ENCODE data around the gene SRPX.

The SRPX gene

DNA sequence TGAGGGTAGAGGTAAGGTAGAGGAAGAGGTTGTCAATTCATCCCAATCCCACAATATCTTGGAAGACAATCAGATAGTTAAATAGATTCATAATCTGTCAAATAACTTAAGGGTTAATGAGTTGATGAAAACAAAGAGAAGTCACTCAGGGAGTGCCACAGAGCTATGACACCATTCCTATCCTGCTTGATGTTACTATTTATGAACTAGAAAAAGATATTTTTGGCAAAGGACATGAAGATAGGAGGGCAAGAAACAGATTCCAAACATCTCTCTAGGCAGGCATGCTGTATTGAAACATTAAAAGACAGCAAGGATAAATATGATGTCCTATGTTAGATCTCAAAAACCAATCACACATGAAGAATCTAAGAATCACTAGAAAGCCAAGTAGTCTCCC lies 3.5 kb upstream of the SRPX start:
- no peak for DNase-seq (ENCODE audit: low read depth)
- TF ChIP-seq CTCF (conservative IDR thresholded peaks at IDR 0.05; ENCODE audit: low read depth, low read length): no peak
- H3K4me3 ChIP-seq (ENCODE audit: low read depth, low read length): no peak overlapping the region

- TF ChIP-seq CTCF (conservative IDR thresholded peaks at IDR 0.05; ENCODE audit: low read depth, low read length): no peak
- no peak for DNase-seq (ENCODE audit: low read depth)
- H3K4me3 ChIP-seq (ENCODE audit: low read depth, low read length): peak overlapping the region; percentile 68
Observed at GRCh38 chrX:38221391-38221929, 789 bp upstream of the SRPX start.

DNA sequence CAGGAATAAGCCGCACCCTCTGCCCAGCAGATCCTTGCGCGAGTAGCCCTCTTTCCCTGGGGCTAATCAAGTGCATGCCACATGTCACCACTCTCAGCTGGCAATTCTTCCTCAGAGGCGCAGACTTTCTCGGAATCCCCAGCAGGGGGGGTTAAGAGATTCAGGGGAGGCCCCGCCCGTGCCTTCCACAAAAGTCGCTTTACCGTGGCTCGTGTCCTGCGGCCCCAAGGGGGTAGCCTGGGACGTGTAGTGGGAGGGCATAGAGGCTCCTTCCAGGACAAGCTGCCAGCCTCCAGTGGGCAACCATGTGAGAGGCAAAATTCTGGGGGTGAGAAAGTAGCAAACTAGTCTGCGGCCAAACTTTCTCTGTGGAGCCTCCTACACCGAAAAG lies 652 bp downstream of the SRPX start:
- peak overlapping the region; percentile 68 for H3K4me3 ChIP-seq (ENCODE audit: low read depth, low read length)
- DNase-seq (ENCODE audit: low read depth): peak; percentile 48

GRCh38 chrX:38216642-38217041 lies 4.0 kb downstream of the SRPX start:
- TF ChIP-seq CTCF (conservative IDR thresholded peaks at IDR 0.05; ENCODE audit: low read depth, low read length): no peak
- DNase-seq (ENCODE audit: low read depth): peak; percentile 88
- no peak overlapping the region for H3K4me3 ChIP-seq (ENCODE audit: low read depth, low read length)

More for the DNA sequence above, 652 bp downstream of the SRPX start:
- TF ChIP-seq CTCF (conservative IDR thresholded peaks at IDR 0.05; ENCODE audit: low read depth, low read length): peak; percentile 58

GRCh38 chrX:38214551-38215531 lies 5.8 kb downstream of the SRPX start:
- DNase-seq (ENCODE audit: low read depth): no peak
- no peak overlapping the region for H3K4me3 ChIP-seq (ENCODE audit: low read depth, low read length)
- TF ChIP-seq CTCF (conservative IDR thresholded peaks at IDR 0.05; ENCODE audit: low read depth, low read length): no peak

GRCh38 chrX:38214044-38214443 lies 6.6 kb downstream of the SRPX start:
- no peak for TF ChIP-seq CTCF (conservative IDR thresholded peaks at IDR 0.05; ENCODE audit: low read depth, low read length)
- no peak for DNase-seq (ENCODE audit: low read depth)
- no peak overlapping the region for H3K4me3 ChIP-seq (ENCODE audit: low read depth, low read length)
